Smooth muscle cell (in vitro differentiated cells): ENCODE measurements around the gene KRTAP10-8. TPM values are rescaled to one million over a fixed set of nuclear protein-coding genes. Genes with fewer than 3 reads are reported as not detected.
"Not testable (repeated sequence)": the region's sequence is repeated elsewhere in the genome, so short reads cannot be mapped to it uniquely, and the experiment has no call there.

Experiments used
- DNase-seq: peaks from one replicate; lab custom pipeline; 2025; ENCODE audit not compliant: unreplicated experiment; lab: John Stamatoyannopoulos, UW
- H2AFZ ChIP-seq: fragments of 200-600 bp; sonication (generic); 2 replicates; pipeline ENCODE4 v1.6.0; 2016; ENCODE audit warnings: antibody characterized with exemption, low read depth, mild to moderate bottlenecking
- H3F3A ChIP-seq: fragments of 200-600 bp; sonication (generic); 2 replicates; pipeline ENCODE4 v1.6.0; 2017; ENCODE audit warnings: antibody characterized with exemption, low read depth
- H3K27ac ChIP-seq: fragments of 200-600 bp; sonication (generic); 2 replicates; pipeline ENCODE4 v1.5.1; 2016; ENCODE audit warnings: low read depth, mild to moderate bottlenecking
- H3K27me3 ChIP-seq: fragments of 200-600 bp; sonication (generic); 2 replicates; pipeline ENCODE4 v1.6.1; 2016; ENCODE audit warnings: low read depth, mild to moderate bottlenecking
- H3K36me3 ChIP-seq: fragments of 200-600 bp; sonication (generic); 2 replicates; pipeline ENCODE4 v1.5.1; 2016; ENCODE audit warnings: low read depth
- H3K4me1 ChIP-seq: fragments of 200-600 bp; sonication (generic); 2 replicates; pipeline ENCODE4 v1.5.1; 2016; ENCODE audit warnings: low read depth
- H3K4me2 ChIP-seq: fragments of 200-600 bp; sonication (generic); 2 replicates; pipeline ENCODE4 v1.6.0; 2016; ENCODE audit warnings: mild to moderate bottlenecking
- H3K4me3 ChIP-seq: fragments of 200-600 bp; sonication (generic); 2 replicates; pipeline ENCODE4 v1.5.1; 2016; ENCODE audit warnings: mild to moderate bottlenecking
- H3K79me2 ChIP-seq: fragments of 200-600 bp; sonication (generic); 2 replicates; pipeline ENCODE4 v1.6.0; 2016; ENCODE audit warnings: low read depth, mild to moderate bottlenecking
- H3K9ac ChIP-seq: fragments of 200-600 bp; sonication (generic); 2 replicates; pipeline ENCODE4 v1.6.0; 2016; ENCODE audit warnings: low read depth
- H3K9me3 ChIP-seq: fragments of 200-600 bp; sonication (generic); replicated peaks from 2 replicates; pipeline ENCODE4 v1.5.1; 2016; ENCODE audit warnings: low read depth
- H4K20me1 ChIP-seq: fragments of 200-600 bp; sonication (generic); 2 replicates; pipeline ENCODE4 v1.6.0; 2016; ENCODE audit warnings: low read depth
- WGBS: methylation state at CpG from one replicate; pipeline ENCODE4 v1.1.7; 2016; ENCODE audit warnings: low lambda C conversion rate; 5-methylcytosine and 5-hydroxymethylcytosine counted together
- polyA plus RNA-seq: library from polyadenylated mRNA; unstranded; fragments of >200 nt; fragmentation: Nextera tagmentation; extraction: Ambion mirVana; gene quantifications from 2 replicates; pipeline ENCODE4 v1.2.1, GENCODE V29; 2016
- total RNA-seq: library from RNA; depleted of rRNA; stranded (reverse); fragments of >200 nt; gene quantifications from 2 replicates; pipeline ENCODE4 v1.2.3, GENCODE V29; 2014
- TF ChIP-seq, protein P1 (sequence below): fragments of 200-600 bp; sonication (generic); IDR thresholded peaks from 2 replicates; pipeline ENCODE4 v1.5.1; 2017; ENCODE audit warnings: borderline replicate concordance, mild to moderate bottlenecking, antibody characterized with exemption; ENCODE audit not compliant: insufficient read depth, poor library complexity, severe bottlenecking

KRTAP10-8 gene
- total and polyA plus RNA-seq, 2 experiments from 2014 or later: not detected

DNA sequence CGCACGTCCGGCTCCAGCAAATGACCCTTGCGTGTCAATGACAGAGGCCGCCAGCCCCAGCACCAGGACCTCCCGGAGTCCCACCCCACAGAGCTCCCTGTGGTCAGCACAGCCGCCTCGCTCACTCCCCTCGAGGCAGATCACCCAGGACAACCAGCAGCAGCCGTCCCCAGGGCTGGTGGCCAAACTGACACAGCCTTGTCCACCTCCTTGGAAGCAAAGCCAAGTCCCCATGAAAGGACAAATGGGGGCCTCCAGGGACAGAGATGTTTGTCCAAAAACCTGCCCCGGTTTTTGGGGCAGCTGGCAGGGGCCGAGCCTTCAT lies 27.4 kb downstream of the KRTAP10-8 start:
- no peak overlapping the region for H3K4me3 ChIP-seq
- H3K4me1 ChIP-seq: no peaks in the 10 kb centered on the region
- H2AFZ ChIP-seq: no peak overlapping the region
- no peak overlapping the region for H3K27ac ChIP-seq
- H3K9me3 ChIP-seq: no peaks in the 10 kb centered on the region
- no peak overlapping the region for H3K4me2 ChIP-seq
- 95% methylated on average over 12 of the region's 12 CpGs for WGBS
- no peak for DNase-seq
- no peaks in the 10 kb centered on the region for H3K36me3 ChIP-seq
- H3K9ac ChIP-seq: no peak overlapping the region
- no peaks in the 10 kb centered on the region for H4K20me1 ChIP-seq
- H3K79me2 ChIP-seq: no peaks in the 10 kb centered on the region
- H3F3A ChIP-seq: no peaks in the 10 kb centered on the region
- TF ChIP-seq, protein P1, sequence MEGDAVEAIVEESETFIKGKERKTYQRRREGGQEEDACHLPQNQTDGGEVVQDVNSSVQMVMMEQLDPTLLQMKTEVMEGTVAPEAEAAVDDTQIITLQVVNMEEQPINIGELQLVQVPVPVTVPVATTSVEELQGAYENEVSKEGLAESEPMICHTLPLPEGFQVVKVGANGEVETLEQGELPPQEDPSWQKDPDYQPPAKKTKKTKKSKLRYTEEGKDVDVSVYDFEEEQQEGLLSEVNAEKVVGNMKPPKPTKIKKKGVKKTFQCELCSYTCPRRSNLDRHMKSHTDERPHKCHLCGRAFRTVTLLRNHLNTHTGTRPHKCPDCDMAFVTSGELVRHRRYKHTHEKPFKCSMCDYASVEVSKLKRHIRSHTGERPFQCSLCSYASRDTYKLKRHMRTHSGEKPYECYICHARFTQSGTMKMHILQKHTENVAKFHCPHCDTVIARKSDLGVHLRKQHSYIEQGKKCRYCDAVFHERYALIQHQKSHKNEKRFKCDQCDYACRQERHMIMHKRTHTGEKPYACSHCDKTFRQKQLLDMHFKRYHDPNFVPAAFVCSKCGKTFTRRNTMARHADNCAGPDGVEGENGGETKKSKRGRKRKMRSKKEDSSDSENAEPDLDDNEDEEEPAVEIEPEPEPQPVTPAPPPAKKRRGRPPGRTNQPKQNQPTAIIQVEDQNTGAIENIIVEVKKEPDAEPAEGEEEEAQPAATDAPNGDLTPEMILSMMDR: no peak
- H3K27me3 ChIP-seq: no peaks in the 10 kb centered on the region

DNA sequence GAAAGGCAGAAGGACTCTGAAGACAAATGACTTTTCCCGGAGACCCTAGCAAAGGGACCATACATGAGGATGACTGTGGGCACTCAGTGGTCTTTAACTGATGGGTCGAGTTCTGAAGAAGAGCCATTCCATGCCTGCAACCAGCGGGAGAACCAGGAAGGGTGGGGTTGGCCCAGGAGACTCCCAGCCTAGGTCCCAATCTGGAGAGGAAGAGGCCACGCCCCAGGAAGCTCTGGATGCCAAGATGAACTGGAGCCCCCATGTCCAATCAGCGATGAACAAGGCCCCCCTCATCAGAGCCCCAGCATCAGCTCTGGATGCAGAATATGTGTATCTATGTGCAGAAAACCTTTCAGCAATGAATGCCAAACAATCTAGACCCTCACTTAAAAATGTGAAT lies 28.9 kb downstream of the KRTAP10-8 start:
- H3K9ac ChIP-seq: no peak overlapping the region
- H3K79me2 ChIP-seq: no peaks in the 10 kb centered on the region
- H4K20me1 ChIP-seq: no peaks in the 10 kb centered on the region
- H3K27ac ChIP-seq: no peak overlapping the region
- no peak overlapping the region for H3K4me3 ChIP-seq
- H3K4me1 ChIP-seq: no peaks in the 10 kb centered on the region
- no peaks in the 10 kb centered on the region for H3K9me3 ChIP-seq
- DNase-seq: no peak
- H3K27me3 ChIP-seq: no peaks in the 10 kb centered on the region
- no peak overlapping the region for H3K4me2 ChIP-seq
- TF ChIP-seq, protein P1: no peak
- H3F3A ChIP-seq: no peaks in the 10 kb centered on the region
- 98% methylated on average over 5 of the region's 5 CpGs for WGBS
- no peaks in the 10 kb centered on the region for H3K36me3 ChIP-seq
- no peak overlapping the region for H2AFZ ChIP-seq

DNA sequence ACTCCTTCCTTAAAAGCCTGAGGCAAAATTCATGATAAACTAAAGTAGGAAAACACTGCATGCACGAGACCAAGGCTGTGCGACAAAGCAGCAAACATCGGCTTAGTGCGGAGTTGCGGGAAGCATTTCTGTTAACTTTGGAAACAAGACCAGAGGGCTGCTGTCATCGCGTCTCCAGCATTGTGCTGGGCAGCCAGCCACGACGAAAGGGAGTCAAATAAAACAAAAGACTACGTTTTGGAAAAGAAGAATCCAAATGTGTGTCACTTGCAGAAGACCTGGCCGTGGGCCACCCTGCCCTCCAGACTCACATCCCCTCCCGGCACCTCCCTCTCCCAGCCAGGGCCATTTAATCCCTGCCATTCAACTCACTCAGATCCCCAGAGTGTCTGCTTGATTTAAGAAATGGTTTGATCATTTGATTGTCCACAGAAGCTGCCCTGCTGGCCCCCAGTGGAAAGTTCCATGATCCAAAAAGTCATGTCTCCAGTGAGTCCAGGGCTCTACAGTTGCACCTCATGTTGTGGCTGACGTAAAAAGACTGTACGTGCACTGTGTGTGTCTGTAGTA lies 31.9 kb downstream of the KRTAP10-8 start:
- H4K20me1 ChIP-seq: no peaks in the 10 kb centered on the region
- no peaks in the 10 kb centered on the region for H3K4me1 ChIP-seq
- TF ChIP-seq, protein P1: no peak
- H3K9ac ChIP-seq: no peak overlapping the region
- no peaks in the 10 kb centered on the region for H3F3A ChIP-seq
- DNase-seq: no peak
- H3K27ac ChIP-seq: no peak overlapping the region
- no peak overlapping the region for H3K4me3 ChIP-seq
- no peaks in the 10 kb centered on the region for H3K9me3 ChIP-seq
- no peaks in the 10 kb centered on the region for H3K27me3 ChIP-seq
- no peak overlapping the region for H3K4me2 ChIP-seq
- 85% methylated on average over 14 of the region's 14 CpGs for WGBS
- no peak overlapping the region for H2AFZ ChIP-seq
- no peaks in the 10 kb centered on the region for H3K79me2 ChIP-seq
- no peaks in the 10 kb centered on the region for H3K36me3 ChIP-seq

DNA sequence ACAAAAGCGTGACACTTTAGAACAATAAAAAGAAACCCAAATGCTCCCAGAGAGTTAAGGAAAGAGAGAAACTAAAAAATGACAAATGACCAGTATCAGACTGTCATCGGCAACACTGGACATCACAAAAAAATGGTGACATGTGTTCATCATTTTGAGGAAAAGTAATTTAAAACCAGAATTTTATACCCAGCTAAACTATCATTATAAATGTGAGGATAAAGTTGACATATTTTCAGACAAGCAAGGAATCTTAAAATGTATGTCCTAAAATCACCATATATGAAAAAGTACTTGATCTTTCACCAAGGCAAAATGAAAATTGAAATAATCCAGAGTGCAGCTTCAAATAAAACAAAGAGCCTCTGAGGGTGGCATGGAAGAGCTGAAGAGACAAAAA lies 33.0 kb downstream of the KRTAP10-8 start:
- no peaks in the 10 kb centered on the region for H3K79me2 ChIP-seq
- H3K4me2 ChIP-seq: no peak overlapping the region
- no peaks in the 10 kb centered on the region for H3K4me1 ChIP-seq
- no peak overlapping the region for H3K27ac ChIP-seq
- no peaks in the 10 kb centered on the region for H3K36me3 ChIP-seq
- no peak for DNase-seq
- H3F3A ChIP-seq: no peaks in the 10 kb centered on the region
- WGBS: 72% methylated on average over 2 of the region's 2 CpGs
- H2AFZ ChIP-seq: no peak overlapping the region
- no peak overlapping the region for H3K9ac ChIP-seq
- TF ChIP-seq, protein P1: no peak
- H3K4me3 ChIP-seq: no peak overlapping the region
- no peaks in the 10 kb centered on the region for H3K9me3 ChIP-seq
- no peaks in the 10 kb centered on the region for H4K20me1 ChIP-seq
- H3K27me3 ChIP-seq: no peaks in the 10 kb centered on the region

DNA sequence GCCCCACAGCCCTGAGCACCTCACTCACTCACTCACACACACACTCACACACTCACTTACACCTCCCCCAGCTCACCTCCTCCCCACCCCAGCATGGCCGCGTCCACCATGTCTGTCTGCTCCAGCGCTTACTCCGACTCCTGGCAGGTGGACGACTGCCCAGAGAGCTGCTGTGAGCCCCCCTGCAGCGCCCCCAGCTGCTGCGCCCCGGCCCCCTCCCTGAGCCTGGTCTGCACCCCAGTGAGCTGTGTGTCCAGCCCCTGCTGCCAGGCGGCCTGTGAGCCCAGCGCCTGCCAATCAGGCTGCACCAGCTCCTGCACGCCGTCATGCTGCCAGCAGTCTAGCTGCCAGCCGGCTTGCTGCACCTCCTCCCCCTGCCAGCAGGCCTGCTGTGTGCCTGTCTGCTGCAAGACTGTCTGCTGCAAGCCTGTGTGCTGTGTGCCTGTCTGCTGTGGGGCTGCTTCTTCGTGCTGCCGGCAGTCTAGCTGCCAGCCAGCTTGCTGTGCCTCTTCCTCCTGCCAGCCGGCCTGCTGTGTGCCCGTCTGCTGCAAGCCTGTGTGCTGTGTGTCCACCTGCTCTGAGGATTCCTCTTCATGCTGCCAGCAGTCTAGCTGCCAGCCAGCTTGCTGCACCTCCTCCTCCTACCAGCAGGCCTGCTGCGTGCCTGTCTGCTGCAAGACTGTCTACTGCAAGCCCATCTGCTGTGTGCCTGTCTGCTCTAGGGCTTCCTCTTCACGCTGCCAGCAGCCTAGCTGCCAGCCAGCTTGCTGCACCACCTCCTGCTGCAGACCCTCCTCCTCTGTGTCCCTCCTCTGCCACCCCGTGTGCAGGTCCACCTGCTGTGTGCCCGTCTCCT lies 34.7 kb downstream of the KRTAP10-8 start, which contains the start of gene KRTAP10-11:
KRTAP10-11 (plus strand) TSS at position 49 of the 856 bp plus-strand sequence; CDS start at position 94, 45 bp downstream.
- DNase-seq: not testable (repeated sequence)

More for the DNA sequence above, 34.7 kb downstream of the KRTAP10-8 start, which contains the start of gene KRTAP10-11:
- H3K4me2 ChIP-seq, H3K27me3 ChIP-seq, H3K4me3 ChIP-seq, H3K9ac ChIP-seq, H3K36me3 ChIP-seq, H3K79me2 ChIP-seq, H2AFZ ChIP-seq, H3K9me3 ChIP-seq, H3K27ac ChIP-seq, H4K20me1 ChIP-seq, H3K4me1 ChIP-seq, H3F3A ChIP-seq: not testable (repeated sequence)
- WGBS: 90% methylated on average over 20 of the region's 21 CpGs
